ENCODE results near the gene SLC25A22.

The SLC25A22 gene

GRCh38 chr11:802693-803466 is 4.8 kb upstream of the SLC25A22 start:
- no peak for DNase-seq

- no peak for DNase-seq
These were observed 4.0 kb upstream of the SLC25A22 start for GRCh38 chr11:802018-802617.

GRCh38 chr11:801097-801780 is 3.2 kb upstream of the SLC25A22 start:
- DNase-seq, result no peak

DNA sequence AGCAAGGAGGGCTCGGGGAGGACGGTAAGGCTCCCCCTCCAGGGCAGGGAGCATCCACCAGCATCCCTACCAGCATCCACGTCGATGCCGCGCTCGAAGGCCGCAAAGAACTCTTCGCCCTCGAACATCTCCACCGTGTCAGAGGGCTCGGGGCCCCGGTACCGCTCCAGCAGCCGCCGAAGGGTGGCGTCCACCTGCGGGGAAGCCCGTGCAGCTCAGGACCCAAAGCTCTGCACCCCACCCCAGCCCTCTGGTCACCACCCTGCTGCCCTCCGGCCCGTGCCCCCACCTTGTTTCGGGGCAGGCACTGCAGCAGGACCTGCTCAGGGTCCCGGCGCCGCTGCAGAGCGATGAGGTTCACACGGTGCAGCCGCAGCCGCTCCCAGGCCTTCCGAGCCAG is 2.4 kb upstream of the SLC25A22 start:
- DNase-seq, result no peak

DNA sequence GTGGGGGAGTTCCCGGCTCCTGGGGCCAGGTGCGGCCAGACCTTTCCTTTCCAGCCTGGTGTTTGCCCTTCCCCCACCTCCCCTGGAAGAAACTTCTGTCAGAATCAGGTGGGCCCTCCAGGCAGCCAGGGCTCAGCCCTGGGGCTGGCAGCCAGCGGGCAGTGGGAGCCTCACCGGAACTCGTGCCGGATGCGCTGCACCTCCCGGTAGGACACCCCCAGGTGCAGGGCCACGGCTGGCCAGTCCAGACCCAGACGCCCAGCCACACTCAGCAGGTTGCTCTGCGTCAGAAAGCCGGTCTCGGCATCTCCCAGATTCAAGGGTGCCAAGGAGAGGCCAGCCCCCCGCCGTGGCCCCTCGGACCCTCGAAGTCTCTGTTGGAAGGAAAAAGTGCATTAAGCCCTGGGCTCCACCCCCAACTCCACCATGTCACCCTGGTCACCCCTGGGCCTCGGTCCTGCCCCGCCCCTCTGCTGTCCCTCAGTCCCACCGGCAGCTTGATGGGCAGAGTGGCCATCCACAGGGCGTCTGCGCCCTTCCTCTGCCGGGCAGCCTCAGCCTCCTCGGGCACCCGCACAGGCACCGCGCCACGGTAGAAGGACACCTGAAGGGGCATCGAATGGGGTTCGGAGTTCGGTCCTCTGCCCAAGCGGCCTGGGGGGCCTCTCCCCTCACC is 1.7 kb upstream of the SLC25A22 start:
- DNase-seq, result no peak

DNA sequence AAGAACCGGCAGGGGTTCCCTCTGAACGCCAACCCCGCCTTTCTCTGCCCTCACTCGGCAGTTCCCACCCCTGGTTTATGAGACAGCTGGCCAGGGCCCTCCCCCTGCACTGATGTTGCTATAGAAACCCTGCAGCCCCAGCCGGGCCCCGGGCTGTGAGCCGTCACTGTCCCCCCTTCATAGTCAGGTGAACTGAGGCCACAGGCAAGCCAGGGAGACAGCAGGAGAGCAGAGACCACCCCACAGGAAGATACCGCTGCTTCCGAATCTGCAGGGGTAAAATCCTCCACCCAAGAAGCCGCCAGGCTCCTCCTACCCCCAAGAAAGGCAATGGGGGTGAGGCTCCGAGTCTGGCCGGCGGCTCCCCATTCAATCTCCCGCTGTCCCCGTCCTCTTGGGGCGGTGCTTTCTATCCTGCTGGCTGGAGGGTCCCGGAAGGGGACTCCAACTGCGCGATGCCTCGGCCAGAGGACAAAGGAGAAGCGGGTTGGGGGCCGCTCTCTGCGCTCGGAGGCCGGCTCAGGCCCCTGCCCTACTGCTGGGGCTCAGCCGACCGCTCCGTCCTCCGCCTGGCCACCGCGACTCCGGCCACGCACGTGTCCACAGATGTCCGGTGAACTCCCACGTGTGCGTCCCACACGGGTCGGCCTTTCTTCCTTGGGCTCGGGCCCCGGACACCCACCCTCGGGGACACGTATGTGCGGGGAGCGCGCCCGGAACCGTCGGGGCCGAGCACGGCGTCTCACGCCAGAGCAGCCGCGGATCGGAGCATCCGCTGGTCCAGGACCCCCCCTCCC is 587 bp downstream of the SLC25A22 start:
- peak; percentile 52 to 70 (median 60) for DNase-seq

DNA sequence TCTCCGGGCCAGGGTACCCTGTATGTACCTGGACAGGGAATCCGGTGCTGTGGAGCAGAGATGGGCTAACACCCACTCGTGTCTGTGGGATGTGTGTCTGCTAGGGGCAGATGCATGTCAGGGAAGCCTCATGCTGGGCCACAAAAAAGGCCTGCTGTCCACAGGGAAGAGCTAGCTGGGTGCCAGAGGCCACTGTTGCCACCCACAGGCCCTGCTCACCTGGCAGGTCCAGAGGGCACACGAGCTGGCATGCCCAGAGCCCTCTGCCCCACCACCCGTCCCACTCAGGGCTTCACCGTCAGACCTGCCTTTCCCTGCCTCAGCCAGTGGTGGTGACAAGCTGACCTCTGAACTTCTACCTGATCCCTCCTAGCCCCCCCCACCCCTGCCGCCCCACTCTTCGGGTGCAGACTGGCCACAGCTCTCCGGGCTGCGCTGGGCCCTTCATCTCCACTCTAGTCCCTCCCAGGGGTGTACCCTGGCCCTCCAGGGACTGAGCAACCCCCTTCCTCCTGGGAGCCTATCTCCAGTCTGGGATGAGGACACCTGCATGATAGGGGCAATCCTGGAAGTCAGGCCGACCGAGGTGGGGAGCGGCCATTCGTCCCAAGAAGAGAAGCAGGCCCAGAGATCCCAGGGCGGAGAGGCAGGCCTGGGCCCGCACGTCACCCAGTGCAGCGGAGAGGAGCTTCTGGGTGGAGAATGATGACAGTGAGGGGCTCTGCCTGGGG is 1.4 kb downstream of the SLC25A22 start:
- DNase-seq, result no peak

GRCh38 chr11:795634-796564 is 2.2 kb downstream of the SLC25A22 start:
- DNase-seq, result peak; percentile 74 to 84 (median 76)

DNA sequence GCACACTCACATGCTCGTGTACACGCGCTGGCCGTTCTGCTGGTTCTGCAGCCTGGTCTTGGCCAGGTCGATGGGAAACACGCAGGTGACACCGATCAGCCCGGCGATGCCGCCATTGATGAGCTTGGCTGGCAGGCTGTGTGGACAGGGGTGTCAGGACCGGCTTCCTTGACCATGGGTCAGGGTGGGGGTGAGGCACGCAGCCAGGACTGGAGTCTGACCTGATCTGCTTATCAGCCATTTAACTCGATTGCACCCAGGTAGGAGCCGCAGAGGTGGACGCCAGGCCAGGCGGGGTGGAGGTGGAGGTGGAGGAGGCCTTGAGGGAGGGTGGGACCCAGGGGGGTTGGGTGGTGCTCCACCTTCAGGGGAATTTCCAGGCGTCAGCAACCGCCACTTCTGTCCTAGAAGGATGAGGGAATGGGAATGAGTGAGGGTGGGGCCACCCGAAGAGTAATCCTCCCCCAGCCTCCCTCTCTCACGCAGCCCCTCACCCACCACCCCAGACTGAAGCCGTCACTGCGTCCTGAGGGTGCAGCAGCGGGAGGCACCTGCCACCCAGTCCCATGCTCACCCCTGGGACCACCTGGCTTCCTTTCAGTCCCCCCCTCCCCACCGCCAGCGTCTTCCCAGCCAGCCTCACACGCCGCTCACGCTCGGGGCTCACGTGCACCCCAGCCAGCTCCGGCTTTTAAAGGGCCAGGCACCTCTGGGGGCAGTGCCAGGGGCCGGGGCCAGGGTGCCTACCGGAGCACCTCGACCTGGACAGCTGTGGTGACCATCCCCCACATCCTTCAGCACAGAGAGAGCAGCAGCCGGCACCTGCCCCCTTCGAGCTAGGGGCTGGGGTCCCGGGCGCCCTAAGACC is 3.1 kb downstream of the SLC25A22 start:
- DNase-seq, result no peak

DNA sequence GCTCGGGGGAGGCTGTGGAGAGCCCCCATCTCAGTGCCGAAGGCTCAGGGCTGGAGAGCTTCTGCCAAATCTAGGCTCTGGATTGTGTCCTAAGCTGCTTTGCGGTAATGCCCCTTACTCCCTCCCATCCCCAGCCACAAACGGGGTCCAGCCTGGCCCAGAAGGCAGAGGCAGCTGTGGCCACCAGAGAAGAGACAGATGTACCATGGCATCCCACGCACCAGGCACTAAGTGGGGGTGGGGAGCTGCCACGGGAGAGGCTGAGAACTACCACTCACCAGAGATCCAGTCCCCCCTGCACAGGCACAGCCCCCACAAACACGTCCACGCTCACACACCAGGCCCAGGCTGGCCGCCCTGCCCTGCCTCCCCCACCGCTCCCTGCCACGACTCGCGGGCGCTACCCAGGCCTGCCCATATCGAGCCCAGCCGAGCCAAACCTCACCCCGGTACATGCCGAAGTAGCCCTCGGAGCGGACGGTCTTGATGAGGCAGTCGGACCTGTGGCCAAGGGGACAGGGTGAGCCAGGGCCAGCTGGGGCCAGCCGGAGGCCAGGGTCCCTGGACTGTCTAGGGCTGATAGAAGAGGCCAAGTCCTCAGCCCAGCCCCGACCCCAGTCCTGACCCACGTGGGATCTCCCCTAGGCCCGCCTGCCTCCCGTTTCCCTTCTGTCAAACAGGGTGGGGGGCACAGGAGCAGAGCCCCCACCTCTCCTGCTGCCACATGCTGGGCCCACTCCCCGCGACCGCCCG is 3.9 kb downstream of the SLC25A22 start:
- DNase-seq, result no peak

- DNase-seq, result no peak
These were observed 4.5 kb downstream of the SLC25A22 start for GRCh38 chr11:793556-793955.

- no peak for DNase-seq
These were observed 5.2 kb downstream of the SLC25A22 start for GRCh38 chr11:792873-793272.

- DNase-seq, result no peak
These were observed 5.6 kb downstream of the SLC25A22 start for GRCh38 chr11:792535-792821.

DNA sequence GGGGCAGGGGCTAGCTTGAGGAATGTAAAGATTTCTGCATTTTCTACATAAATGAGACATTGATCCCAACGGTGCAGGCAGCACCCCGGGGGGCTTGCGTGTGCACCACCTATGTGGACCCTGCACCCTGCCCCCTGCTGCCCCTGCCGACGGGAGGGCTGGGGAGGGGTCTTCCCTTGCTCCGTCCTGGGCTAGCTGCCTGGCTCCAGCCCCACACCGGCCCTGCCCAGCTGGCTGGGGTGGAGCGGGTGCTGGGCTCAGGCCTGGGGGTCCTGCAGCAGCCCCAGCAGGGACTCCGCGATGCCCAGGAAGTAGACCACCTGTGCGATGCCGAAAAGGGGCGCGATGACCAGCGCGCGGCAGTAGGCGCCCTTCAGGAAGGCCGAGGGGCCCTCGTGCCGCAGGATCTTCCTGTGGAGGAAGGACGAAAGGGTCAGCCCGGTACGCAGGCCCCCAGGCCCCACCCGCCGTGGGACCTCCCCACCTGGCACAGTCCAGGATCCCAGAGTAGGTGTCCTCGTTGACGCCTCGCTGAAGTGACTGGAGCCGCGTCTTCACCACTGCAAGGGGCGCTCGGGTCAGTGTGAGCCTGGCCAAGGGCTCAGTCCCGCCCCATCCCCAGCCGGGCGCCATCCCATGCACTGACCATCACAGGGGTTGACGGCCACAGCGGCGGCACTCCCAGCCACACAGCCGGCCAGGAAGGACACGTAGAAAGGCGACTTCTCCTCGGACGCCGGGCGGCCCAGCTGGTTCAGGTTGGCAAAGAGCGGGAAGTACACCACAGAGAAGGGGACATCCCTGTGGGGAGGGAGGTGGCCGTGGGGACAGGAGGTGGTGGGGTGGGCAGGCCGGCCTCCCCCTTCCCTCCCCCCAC is 6.2 kb downstream of the SLC25A22 start:
- DNase-seq, result no peak

- DNase-seq, result no peak
These were observed 7.1 kb downstream of the SLC25A22 start for GRCh38 chr11:790721-791564.

DNA sequence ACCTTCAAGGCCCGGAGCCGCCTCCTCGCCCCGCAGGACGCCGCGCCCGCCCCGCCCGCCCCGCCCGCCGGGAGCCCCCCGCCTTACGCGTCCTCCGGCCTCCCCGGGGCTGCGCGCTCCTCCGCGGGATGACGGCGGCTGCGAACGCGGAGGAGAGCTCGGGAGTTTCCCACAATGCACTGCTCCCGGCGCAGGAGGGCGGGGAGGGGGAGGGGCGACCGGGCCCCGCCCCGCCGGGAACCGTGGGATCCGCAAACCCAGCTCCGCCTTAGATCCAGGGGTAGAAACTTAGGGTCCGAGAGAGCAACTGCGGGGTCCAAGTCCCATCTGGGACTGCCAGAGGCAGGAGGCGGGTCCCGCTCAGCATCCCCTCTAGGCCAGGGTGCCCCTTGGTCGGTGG is 8.1 kb downstream of the SLC25A22 start, which contains the start of gene CEND1:
CEND1 (minus strand) TSS at position 148 of the 400 bp plus-strand sequence. CDS start 1,514 bp downstream, outside the sequence.
- no peak for DNase-seq
